ENCODE measurements around the gene KCNE4. TPM values are rescaled to one million over a fixed set of nuclear protein-coding genes. Genes with fewer than 3 reads are reported as not detected.

Gene KCNE4
- total and polyA plus RNA-seq, 4 donors: 0.19 to 0.42 (median 0.31) TPM

GRCh38 chr2:223007531-223007930, 44.5 kb upstream of the KCNE4 start:
- Histone ChIP-seq H3K9me3 (ENCODE audit: control insufficient read depth in 4 of 4, low read length in 3 of 4) (no peaks in the 10 kb centered on the region), H3K27ac (ENCODE audit: low read depth in 1 of 2, low read length in 2 of 2) (no peak overlapping the region), H3K36me3 (ENCODE audit: control insufficient read depth in 4 of 4, insufficient read depth in 3 of 4, low read depth in 1 of 4, low read length in 3 of 4) (no peaks in the 10 kb centered on the region), H3K4me3 (ENCODE audit: low read depth in 1 of 3, low read length in 3 of 3) (no peak overlapping the region), H3K4me1 (ENCODE audit: control insufficient read depth in 4 of 4, insufficient read depth in 4 of 4, low read length in 3 of 4) (no peaks in the 10 kb centered on the region), H3K9ac (ENCODE audit: low read depth in 1 of 2, low read length in 2 of 2) (no peak overlapping the region), H3K27me3 (ENCODE audit: control insufficient read depth in 4 of 4, insufficient read depth in 4 of 4, low read length in 3 of 4) (no peaks in the 10 kb centered on the region)
- TF ChIP-seq EGR1 (IDR thresholded peaks at IDR 0.05; ENCODE audit: low read depth in 2 of 2): no peak
- WGBS: 62% methylated on average over 2 of the region's 2 CpGs
- no peak for DNase-seq (ENCODE audit: low spot score)

- Histone ChIP-seq H3K4me3 (ENCODE audit: low read depth in 1 of 3, low read length in 3 of 3) (no peak overlapping the region), H3K9ac (ENCODE audit: low read depth in 1 of 2, low read length in 2 of 2) (no peak overlapping the region), H3K9me3 (ENCODE audit: control insufficient read depth in 4 of 4, low read length in 3 of 4) (no peaks in the 10 kb centered on the region), H3K27ac (ENCODE audit: low read depth in 1 of 2, low read length in 2 of 2) (no peak overlapping the region), H3K36me3 (ENCODE audit: control insufficient read depth in 4 of 4, insufficient read depth in 3 of 4, low read depth in 1 of 4, low read length in 3 of 4) (no peaks in the 10 kb centered on the region), H3K4me1 (ENCODE audit: control insufficient read depth in 4 of 4, insufficient read depth in 4 of 4, low read length in 3 of 4) (no peaks in the 10 kb centered on the region), H3K27me3 (ENCODE audit: control insufficient read depth in 4 of 4, insufficient read depth in 4 of 4, low read length in 3 of 4) (no peaks in the 10 kb centered on the region)
- DNase-seq (ENCODE audit: low spot score): no peak
- TF ChIP-seq RAD21 (IDR thresholded peaks at IDR 0.05): no peak
- TF ChIP-seq ATF3 (IDR thresholded peaks at IDR 0.05): no peak
- TF ChIP-seq MAX (IDR thresholded peaks at IDR 0.05): no peak
- TF ChIP-seq CTCF (IDR thresholded peaks at IDR 0.05; ENCODE audit: low read depth, low read length, missing input control): no peak
- no peak for TF ChIP-seq ZBTB33 (IDR thresholded peaks at IDR 0.05)
- TF ChIP-seq NR2F2 (IDR thresholded peaks at IDR 0.05): no peak
- TF ChIP-seq HNF4A (conservative IDR thresholded peaks at IDR 0.05): no peak
- TF ChIP-seq JUND (IDR thresholded peaks at IDR 0.05): no peak
- no peak for TF ChIP-seq RXRA (IDR thresholded peaks at IDR 0.05)
- WGBS: 55% methylated on average over 6 of the region's 6 CpGs
These were observed 43.8 kb upstream of the KCNE4 start for GRCh38 chr2:223008162-223008561.

GRCh38 chr2:223008956-223009355, 43.0 kb upstream of the KCNE4 start:
- no peaks in the 10 kb centered on the region for H3K36me3 ChIP-seq (ENCODE audit: control insufficient read depth in 4 of 4, insufficient read depth in 3 of 4, low read depth in 1 of 4, low read length in 3 of 4)
- no peaks in the 10 kb centered on the region for H3K27me3 ChIP-seq (ENCODE audit: control insufficient read depth in 4 of 4, insufficient read depth in 4 of 4, low read length in 3 of 4)
- H3K4me3 ChIP-seq (ENCODE audit: low read depth in 1 of 3, low read length in 3 of 3): no peak overlapping the region
- H3K9me3 ChIP-seq (ENCODE audit: control insufficient read depth in 4 of 4, low read length in 3 of 4): no peaks in the 10 kb centered on the region
- 83% methylated on average over 1 of the region's 1 CpG for WGBS
- no peak for DNase-seq (ENCODE audit: low spot score)
- no peak overlapping the region for H3K27ac ChIP-seq (ENCODE audit: low read depth in 1 of 2, low read length in 2 of 2)
- no peaks in the 10 kb centered on the region for H3K4me1 ChIP-seq (ENCODE audit: control insufficient read depth in 4 of 4, insufficient read depth in 4 of 4, low read length in 3 of 4)
- TF ChIP-seq ATF3 (IDR thresholded peaks at IDR 0.05) (no peak), SP1 (IDR thresholded peaks at IDR 0.05) (no peak), FOXA2 (IDR thresholded peaks at IDR 0.05) (no peak), YY1 (IDR thresholded peaks at IDR 0.05) (no peak), GABPA (IDR thresholded peaks at IDR 0.05 in 1 of 2, conservative IDR thresholded peaks at IDR 0.05 in 1 of 2) (no peak), NR2F2 (IDR thresholded peaks at IDR 0.05) (no peak), HNF4A (conservative IDR thresholded peaks at IDR 0.05) (no peak), EGR1 (IDR thresholded peaks at IDR 0.05; ENCODE audit: low read depth in 2 of 2) (no peak), RAD21 (IDR thresholded peaks at IDR 0.05) (no peak), MAX (IDR thresholded peaks at IDR 0.05) (no peak), CTCF (IDR thresholded peaks at IDR 0.05; ENCODE audit: low read depth, low read length, missing input control) (no peak), FOXA1 (IDR thresholded peaks at IDR 0.05) (no peak), HNF4G (IDR thresholded peaks at IDR 0.05) (no peak)
- no peak overlapping the region for H3K9ac ChIP-seq (ENCODE audit: low read depth in 1 of 2, low read length in 2 of 2)

Data from liver (tissue), 9 donors.